H54 (cell line): Measurements from ENCODE around the gene SDK1.

Experiments
- DNase-seq: peaks from one replicate; pipeline ENCODE4 v3.0.0; 2011; ENCODE audit warnings: low spot score, mixed read lengths; ENCODE audit not compliant: insufficient read length
- FAIRE-seq: peaks from 3 replicates; lab custom pipeline; 2011; peaks lifted over from hg19 to GRCh38; lab: Jason Lieb, UNC
- POLR2A ChIP-seq: IDR thresholded peaks from 2 replicates; pipeline ENCODE4 v1.6.1; 2011; ENCODE audit warnings: low read depth, mild to moderate bottlenecking, low read length

The SDK1 gene

DNA sequence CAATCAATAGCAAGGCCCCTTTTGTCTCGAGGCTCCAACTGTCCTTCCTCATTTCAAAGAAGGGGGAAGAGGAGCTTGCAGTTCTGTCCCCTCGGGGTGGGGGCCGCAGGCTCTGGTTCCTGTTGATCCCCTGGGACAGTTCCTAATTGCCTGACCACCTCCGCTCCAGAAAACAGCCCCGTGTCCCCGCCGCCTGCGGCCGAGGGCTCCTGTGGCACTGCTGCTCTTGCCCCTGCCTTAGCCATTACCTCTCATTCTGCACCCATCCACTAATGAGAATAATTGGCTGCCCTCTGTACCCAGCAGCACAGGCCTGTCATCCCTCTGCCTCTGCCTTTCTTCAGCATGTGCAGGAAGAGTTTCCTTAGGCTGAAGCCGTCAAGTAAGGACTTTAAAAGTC is 712.7 kb downstream of the SDK1 start:
- FAIRE-seq: no peak
- no peak for DNase-seq
- TF ChIP-seq POLR2A: no peak

DNA sequence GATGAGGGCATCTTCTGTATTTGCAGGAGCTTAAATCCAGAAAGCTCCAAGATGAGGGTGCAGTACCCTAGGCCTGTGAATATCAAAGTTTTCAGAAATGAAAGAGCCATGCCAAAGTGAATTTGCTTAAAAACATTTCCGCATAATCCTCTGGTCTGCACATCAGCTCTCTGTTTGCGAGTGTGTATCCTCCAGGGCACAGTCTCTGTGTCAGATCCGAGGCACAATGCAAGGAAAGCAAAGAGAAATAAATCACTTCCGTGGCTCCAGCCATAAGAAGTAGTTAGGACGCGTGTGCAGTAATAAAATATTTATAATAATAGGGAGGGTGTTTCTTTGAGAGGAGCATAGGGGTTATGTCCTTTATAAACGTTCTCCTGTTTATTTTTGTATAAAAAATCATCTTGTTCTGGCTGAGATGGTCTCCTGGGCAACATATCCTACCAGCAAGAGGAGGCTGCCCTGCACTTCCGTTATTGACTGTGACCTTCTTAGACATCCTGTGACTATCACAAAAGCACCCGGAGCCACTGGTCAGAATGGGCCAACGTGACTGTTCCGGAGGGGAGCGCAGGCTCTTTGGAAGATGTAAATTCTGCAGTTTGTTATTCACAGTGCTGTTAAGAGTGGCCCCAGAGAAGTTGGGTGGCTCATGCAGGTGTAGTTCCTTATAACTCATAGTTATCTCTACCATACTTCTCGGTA is 713.4 kb downstream of the SDK1 start:
- DNase-seq (no peak), FAIRE-seq (no peak)

DNA sequence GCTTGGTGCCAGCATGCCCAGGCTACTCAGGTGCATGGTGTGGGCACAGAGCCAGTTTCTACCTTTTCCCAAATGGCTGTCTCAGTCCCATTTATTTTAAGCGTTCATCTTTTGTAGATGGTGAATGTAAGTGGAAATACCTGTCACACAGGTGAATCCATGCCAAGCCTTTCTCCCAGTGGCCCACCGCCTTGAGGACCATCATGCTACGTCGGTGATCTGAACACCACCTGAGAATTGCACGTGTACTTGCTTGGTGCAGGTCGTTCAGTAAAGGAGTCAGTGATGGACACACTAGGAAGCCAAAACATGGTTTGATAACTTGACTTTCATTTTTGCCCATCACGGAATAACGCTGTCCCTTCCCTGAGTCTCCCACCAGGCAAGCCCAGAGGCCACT is 714.3 kb downstream of the SDK1 start:
- TF ChIP-seq POLR2A: no peak
- FAIRE-seq: no peak
- DNase-seq: no peak

More for the DNA sequence above, 713.4 kb downstream of the SDK1 start:
- no peak for TF ChIP-seq POLR2A

DNA sequence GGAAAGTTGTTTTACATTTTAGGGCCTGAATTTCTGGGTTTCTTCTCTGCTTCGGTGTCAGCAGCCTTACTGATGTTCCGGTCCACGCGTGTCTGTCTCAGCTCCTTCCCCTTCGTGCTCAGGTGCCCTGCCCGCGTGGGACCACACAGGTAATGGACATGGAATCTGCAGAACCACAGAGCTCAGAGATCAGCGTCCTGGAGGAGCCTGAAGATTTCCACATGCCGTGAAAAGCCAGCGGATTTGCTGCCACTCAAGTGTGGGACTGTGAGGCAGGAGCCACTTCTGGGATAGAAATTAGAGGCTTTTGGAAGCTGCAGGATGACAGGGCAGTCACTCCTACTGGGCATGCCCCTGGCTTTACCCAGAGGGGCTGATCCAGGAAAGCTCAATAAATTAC is 714.9 kb downstream of the SDK1 start:
- FAIRE-seq (no peak), DNase-seq (no peak)
- TF ChIP-seq POLR2A: no peak

DNA sequence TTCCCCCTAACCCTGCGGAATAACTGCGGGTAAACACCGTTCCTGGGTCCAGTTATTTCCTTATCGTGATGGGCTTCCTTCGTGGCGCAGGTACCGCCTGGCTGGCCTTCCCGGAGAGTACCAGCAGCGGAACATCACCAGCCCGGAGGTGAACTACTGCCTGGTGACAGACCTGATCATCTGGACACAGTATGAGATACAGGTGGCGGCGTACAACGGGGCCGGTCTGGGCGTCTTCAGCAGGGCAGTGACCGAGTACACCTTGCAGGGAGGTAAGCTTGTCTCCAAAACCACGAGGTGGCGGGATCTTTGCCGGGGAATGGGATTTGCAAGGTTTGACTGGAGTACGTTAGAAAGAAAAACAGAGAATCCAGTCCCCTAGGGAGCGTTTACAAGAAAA is 716.0 kb downstream of the SDK1 start:
- FAIRE-seq (no peak), DNase-seq (no peak)
- no peak for TF ChIP-seq POLR2A

DNA sequence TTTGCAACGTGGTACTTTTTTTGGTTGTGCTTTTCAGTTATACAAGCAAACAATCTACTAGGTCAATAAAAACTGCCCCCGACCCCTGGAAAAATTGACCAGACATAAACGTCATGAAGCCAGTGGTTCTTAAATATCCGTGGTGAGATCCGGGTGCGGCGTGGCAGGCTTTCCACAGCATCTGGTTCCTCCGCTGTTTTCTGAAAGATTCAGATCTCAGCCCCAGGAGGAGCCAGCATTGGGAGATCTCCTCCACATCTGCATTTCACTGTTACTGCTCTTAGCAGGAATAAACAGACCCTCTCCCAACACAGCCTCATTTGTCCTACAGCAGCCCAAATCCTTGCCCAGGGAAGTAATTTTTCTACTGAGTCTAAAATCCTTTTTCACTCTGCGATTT is 716.7 kb downstream of the SDK1 start:
- DNase-seq: no peak
- no peak for TF ChIP-seq POLR2A
- no peak for FAIRE-seq

DNA sequence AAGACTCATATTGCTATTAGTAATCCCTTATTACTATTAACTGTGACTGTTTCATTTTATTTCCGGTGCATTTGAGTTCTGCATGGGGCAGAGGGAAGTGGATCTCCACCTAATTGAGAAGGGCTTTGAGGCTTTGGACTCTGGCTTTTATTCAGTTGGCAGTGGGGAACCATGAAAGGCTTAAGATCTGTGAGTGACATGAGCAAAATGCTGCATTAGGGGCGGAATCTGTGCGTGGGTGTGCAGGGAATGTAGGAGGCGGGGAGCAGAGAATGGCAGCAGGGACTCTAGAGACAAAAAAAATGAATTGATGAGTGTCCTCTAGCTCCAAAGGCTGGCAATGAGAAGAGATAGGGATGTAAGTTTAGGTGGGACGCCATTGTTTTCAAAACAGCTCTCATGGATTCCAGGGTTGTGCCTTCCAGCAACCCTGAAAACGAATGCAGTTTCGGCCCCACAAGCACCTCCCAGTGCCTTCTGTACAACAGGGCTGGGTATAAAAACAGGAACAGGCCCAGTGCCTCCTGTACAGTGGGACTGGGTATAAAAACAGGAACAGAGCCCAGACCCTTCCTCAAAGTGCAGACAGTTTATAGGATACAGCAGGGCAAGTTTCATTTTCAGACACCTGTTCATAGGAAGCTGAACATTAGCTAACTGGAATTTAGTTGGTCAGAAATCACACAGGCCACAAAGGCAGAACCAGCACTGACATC is 717.7 kb downstream of the SDK1 start:
- FAIRE-seq (no peak), DNase-seq (no peak)
- TF ChIP-seq POLR2A: no peak

DNA sequence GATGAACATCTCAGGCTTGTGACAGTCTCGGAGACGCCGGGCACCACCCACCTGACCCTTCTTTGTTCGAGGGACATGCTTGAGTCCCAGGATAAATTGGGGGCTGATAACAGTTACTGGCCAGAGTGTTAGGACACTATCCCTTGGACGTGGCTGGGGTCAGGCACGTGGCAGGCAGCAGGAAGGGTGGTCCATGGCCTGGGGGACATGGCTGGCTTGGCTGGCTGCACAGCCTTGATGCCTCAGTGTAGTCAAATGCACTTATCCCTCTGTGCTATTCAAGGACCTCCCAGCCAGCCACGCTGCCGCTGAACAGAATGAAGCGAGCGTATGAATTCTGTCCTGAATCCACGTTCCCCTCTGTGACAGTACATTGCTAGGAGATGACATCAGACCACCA is 719.0 kb downstream of the SDK1 start:
- no peak for FAIRE-seq
- TF ChIP-seq POLR2A: no peak

DNA sequence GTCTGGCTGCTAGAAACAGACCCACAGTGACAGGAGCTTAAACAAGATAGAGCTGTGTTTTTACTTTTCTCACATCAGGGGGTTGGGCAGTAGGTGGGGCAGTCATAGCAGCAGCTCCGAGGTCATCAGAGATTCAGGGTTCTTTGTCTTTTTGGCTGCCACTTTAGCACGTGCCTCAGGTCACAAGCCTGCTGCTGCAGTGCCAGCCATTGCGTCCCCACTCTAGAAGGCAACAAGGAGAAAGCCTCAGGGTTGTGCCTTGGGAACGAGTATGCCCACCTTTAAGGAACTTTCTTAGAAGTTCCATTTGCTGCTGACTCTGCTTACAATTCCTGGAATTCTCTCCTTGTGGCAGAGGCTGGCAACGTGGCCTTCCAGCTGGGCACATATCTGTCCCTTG is 720.4 kb downstream of the SDK1 start:
- DNase-seq: no peak
- FAIRE-seq: no peak
- TF ChIP-seq POLR2A: no peak

More for the DNA sequence above, 719.0 kb downstream of the SDK1 start:
- no peak for DNase-seq

DNA sequence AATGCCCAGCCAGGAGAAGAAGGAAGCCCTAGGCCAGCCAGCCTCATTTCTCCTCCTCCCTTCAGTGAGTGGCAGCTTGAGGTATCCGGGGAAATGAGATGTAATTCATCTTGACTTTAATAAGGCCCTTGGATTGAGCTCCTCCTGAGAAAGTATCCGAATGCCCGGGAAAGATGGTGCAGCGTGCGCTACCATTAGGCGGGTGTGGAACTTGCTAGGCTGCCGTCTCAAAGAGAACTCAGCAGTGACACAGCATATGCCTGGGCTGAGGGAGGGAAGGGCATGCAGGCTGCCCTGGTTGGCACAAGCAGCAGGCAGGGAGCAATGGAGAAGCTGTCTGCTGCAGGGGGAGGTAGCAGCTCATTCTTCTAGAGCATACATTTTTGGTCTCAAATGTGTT is 721.2 kb downstream of the SDK1 start:
- no peak for DNase-seq
- TF ChIP-seq POLR2A: no peak
- FAIRE-seq: no peak

DNA sequence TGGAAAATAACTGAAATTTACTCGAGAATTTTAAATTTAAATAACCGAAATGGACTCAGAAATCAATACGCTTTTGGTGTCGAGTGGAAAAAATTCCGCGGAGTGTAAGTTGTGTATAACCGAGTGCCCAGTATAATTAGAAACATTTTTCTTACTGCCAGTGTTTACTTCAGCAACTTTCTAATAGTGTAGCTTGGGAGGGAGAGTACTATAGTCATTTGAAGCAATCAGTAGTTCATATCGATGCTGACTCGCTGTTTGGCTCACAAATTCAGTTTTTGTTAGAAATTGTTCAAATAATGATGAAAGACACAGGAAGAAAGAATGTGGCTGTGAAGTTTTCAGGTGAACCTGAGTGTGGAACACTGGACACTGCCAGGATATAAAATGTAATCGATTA is 722.5 kb downstream of the SDK1 start:
- FAIRE-seq (no peak), DNase-seq (no peak)

DNA sequence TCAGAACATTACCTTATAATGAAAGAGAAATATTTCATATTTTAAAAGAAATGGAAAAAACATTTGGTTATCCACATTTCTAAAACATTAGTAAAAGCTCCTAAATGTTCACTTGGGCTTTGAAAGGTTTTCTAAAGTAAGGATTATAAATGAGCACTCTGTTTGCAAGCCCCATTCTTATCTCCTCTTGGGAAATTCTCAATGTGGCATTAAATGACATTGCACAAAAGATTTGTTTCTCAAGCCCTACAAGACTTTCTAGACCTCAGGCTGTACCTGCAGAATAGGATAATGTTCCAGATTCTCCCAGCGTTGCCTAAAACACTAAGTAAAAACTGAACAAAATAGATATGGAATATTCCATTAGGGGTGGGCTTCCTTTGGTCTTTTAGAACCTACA is 723.1 kb downstream of the SDK1 start:
- DNase-seq (no peak), FAIRE-seq (no peak)
- TF ChIP-seq POLR2A: no peak

More for the DNA sequence above, 722.5 kb downstream of the SDK1 start:
- no peak for TF ChIP-seq POLR2A

DNA sequence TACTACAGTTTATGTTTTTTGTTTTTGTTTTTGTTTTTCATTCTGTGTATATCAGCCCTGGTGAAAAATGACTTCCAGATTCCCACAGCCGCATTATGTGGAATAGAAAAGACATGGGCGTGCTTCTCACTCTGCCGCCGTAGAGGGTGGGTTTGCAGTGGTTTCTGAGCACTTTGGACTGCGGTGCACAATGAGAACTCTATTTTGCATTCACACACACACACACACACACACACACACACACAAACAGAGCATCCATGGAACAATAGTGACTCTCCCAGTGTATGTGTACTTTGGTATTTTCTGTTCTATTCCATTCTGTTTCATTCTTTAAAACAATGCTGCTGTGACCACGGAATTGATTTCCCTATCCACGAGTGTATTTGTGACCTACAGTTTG is 723.8 kb downstream of the SDK1 start:
- TF ChIP-seq POLR2A: no peak
- FAIRE-seq (no peak), DNase-seq (no peak)

DNA sequence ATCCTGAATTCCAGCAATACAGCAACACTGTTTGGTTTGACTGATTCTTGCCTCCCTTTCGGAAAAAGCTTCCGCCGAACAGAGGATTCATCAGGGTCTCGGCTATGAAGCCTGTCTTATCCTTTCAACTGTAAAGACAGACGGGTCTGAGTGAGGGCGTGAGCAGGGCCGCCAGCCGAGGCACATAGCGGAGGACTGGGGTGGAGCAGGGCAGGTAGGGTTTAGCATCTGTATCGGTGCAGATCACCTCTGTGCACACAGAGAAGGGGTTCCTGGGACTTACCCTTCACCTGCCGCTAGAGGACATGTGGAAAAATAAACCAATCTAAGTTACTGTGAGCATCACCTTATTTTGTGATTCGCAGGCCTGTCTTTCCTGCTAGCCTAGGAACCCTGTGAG is 724.2 kb downstream of the SDK1 start:
- TF ChIP-seq POLR2A: no peak
- no peak for FAIRE-seq

More for the DNA sequence above, 724.2 kb downstream of the SDK1 start:
- DNase-seq: no peak
